GM21360 (cell line): Measurements from ENCODE around the gene RADIL.

Experiments used
- ATAC-seq: cut with Tn5 transposase; IDR thresholded peaks from one replicate; pipeline ENCODE4 v1.9.1; 2021; ENCODE audit warnings: mild to moderate bottlenecking, moderate library complexity; ENCODE audit not compliant: unreplicated experiment

Gene RADIL

DNA sequence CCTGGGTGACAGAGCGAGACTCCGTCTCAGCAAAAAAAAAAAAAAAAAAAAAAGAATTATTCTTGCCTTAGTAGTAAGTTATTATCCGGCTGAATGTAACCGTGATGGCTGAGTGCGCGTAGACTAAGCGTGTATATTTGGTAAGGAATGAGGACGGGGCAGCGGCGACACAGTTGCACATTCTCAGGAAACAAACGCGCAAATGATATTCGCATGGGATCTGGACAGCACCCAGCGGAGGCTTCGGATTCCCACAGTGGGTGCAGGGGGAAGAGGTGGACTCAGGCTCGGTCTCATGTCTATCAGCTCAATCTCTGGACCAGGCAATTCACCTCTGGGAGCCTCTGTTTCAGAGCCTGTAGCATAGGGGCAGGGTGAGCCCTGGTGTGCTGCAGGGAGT is 50.8 kb downstream of the RADIL start:
- ATAC-seq: no peak

DNA sequence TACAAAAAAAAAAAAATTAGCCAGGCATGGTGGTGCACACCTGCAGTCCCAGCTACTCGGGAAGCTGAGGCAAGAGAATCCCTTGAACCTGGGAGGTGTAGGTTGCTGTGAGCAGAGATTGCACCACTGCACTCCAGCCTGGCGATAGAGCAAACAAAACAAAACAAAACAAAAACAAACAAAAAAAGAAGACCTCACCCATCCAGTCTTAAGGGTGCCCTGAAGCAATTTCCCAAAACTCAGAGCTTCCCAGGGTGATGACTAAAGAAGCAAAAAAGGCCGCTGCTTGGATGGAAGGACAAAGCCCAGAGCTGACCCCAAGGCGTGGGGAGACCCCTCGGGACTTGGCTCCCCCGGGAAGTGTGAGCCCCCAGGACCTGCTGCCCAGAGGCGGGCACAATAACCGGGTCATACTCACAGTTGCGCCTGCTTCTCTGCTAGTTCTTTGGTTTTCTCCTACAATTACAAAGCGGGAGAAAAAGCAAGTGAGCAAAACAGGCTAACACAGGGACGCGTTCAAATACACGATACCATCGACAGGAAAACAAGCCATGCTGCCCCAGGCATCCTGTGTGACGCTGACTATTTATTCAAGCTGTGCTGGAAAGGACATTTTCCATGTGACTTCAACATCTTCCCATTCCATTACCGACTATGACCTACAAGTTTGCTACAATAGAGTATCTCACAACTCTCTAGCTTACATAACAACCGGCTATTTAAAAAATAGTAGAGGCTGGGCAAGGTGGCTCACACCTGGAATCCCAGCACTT is 51.6 kb downstream of the RADIL start:
- ATAC-seq: no peak

GRCh38 chr7:4830176-4830575 is 53.3 kb downstream of the RADIL start:
- no peak for ATAC-seq

DNA sequence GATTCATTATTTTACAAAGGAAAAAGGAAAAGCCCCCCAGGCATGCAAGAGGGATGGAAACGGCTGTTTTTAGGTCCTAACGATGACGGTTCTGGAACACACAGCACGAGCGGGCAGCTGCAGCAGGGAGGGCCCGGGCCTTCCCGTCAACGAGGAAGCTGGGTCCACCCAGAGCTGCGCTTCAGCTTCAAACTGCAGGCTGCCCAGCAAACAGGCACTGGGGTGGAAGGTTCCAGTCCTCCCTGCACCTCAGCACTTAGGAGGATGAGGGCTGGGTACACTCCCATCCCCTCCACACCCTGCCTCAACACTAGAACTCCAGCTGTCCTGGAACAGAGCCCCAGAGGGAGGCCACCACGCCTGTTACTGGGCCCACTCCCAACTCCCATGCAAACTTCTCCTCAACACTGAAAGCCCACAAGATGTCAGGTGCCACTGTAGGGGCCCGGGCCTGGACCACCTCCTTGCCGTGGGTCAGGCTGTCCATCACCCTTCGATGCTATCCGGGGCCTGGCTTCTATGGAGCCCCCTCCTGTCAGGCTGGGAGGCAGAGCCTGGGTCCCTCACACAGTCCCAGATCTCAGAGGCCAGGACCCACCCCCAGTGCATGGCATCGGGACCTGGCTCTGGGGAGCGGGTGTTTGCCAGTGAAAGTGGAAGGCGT is 54.7 kb downstream of the RADIL start:
- no peak for ATAC-seq

DNA sequence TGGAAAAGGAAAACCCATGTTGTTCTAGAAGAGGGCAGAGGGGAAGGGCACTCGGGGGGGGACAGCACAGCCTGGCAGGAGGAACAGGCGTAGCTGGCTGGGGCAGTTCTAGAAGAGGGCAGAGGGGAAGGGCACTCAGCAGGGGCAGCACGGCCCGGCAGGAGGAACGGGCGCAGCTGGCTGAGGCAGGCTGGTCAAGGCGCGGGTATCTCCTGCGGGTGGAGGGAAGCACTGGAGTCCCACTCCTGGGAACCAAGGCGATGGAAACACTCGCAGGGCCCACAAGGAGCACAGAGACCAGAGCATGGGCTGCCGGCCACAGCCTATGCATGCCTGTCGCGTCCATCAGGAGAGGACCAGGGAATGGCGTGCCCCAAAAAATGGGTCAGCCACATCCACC is 58.4 kb downstream of the RADIL start:
- no peak for ATAC-seq

DNA sequence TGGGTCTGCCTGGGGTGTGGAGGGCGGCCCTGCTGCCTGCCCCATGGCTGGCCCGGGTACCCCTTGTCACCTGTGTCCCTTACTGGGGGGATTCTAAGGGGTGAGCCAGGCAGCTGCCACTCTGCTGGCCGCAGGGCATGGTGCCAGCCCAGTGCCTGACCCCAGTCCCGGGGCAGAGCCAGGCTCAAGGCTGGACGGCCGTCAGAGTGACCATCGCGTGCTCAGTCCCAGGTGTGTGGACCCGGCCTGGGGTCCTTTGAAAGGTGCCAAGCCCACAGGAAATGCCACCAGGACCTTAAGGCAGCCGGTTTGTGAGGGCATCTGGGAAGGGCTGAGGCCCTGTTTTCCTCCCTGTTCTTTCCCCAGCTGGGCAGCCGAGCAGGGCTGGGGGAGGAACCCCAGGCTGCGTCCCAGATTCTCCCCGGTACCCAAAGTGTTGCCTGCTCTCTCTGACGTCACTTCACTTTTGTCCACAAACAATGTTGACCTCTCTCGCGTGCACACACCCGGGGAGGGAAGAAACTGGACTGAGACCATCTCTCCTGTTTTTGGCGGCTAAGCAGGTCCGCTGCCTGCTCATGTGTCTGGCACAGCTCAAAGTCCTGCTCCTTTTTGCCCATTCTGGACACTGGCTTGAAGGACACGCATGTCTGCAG is 59.3 kb downstream of the RADIL start:
- no peak for ATAC-seq

GRCh38 chr7:4823441-4824119 is 59.9 kb downstream of the RADIL start:
- ATAC-seq: no peak

DNA sequence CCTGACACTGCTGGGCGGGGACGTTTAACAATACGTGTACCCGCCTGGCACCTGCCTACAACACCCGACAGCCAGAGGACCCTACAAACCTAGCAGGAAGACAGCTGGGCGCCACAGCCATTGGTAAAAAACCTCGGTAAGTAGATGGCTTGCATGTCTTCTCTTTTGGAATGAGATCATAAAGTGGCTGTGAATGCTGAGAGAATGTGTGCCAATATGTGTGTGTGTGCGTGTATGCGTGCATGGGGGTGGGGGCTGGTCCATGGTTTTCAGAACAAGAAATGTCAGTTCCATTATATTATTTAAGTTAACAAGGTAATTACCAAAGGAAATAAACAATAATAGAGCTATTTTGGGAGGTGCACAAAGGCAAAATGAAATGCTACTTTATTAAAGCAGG is 60.8 kb downstream of the RADIL start:
- no peak for ATAC-seq

- ATAC-seq: no peak
These were observed 62.5 kb downstream of the RADIL start for GRCh38 chr7:4820967-4821471.

GRCh38 chr7:4820405-4820966 is 63.0 kb downstream of the RADIL start:
- ATAC-seq: no peak

GRCh38 chr7:4819560-4820404 is 63.7 kb downstream of the RADIL start:
- no peak for ATAC-seq

GRCh38 chr7:4818000-4818794 is 65.3 kb downstream of the RADIL start:
- ATAC-seq: no peak

DNA sequence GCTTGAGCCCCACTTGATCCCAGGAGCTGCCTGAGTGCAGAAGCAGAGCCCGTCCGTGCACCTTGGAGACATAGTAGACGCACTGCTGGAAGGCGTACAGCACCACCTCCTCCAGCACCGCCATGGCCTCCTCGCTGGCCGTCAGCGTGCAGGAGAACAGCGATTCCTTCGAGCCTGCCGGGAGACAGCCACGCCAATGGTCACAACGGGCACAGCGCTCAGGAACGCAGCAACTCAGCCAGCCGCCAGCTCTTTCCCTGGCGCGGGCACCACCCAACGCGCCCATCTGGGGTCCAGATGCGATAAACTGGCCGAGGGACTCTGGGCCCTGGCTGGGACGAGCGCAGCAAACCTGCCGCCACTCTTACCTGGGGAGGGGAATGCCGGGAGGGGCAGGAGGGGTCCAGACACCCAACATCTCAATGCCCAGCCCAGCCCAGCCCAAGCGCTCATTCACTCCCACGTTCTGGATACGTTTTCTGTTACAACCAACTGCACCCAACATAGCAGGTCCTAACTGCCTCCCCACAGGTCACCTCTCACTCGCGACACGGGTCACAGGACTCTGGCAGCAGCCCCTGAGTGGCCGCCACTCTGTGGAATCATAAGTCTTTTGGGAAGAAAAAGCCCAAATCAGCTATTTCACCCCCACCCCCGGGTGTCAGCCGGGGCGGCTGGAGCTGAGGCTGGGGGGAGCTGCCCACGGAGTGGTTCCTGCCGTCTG is 66.2 kb downstream of the RADIL start:
- ATAC-seq: no peak

GRCh38 chr7:4816419-4817080 is 67.0 kb downstream of the RADIL start:
- ATAC-seq: no peak

GRCh38 chr7:4815609-4816418 is 67.7 kb downstream of the RADIL start:
- ATAC-seq: no peak

DNA sequence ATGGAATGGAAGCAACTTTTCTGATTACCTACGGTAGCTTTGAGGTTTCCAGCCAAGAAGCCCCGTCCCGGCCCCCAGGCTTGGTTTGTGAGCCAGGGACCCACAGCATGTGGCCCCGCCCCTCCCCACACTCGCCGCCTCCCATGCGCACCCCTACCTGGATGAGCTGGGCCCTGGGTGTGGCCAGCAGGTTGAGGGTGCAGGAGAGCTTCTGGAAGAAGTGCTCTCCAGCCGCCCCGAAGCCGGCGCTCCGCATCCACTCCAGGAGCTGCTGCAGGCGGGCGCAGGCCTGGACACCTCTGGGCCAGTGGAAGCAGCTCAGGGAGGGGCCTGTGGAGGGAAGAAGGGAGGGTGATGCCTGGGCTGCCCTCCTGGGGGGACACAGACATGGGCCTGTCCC is 68.4 kb downstream of the RADIL start:
- no peak for ATAC-seq

- ATAC-seq: no peak
These were observed 69.1 kb downstream of the RADIL start for GRCh38 chr7:4814433-4814832.
